HCT116 (cell line): ENCODE data around the gene VWA1. TPM values are rescaled to one million over a fixed set of nuclear protein-coding genes. Genes with fewer than 3 reads are reported as not detected.

ENCODE experiments used
- ATAC-seq: fragments of 200-7000 bp; cut with Tn5 transposase; 2 replicates; pipeline ENCODE4 v1.9.1; 2020; ENCODE audit warnings: mild to moderate bottlenecking, moderate library complexity
- BruUV-seq: library from RNA; stranded (reverse); fragments of 400-500 nt; replicated peaks from 2 replicates; lab custom pipeline; 2021; lab: Mats Ljungman, UMichigan
- CTCF ChIA-PET: fragments of 300-600 bp; sonication (Branson Sonifier 250); formaldehyde crosslinking; loops from one replicate; lab custom pipeline; 2021; ENCODE audit warnings: antibody characterized with exemption; lab: Charles Lee
- POLR2A ChIA-PET: fragments of 300-600, 350-600 bp; sonication (Branson Sonifier 250); formaldehyde crosslinking; loops from one replicate; lab custom pipeline; 2021; ENCODE audit warnings: antibody characterized with exemption; lab: Charles Lee
- RAD21 ChIA-PET, 2 experiments: fragments of 300-600 bp; sonication (Branson Sonifier 250); formaldehyde crosslinking; loops; one replicate each; lab custom pipeline; 2023; ENCODE audit warnings: low total read pairs in 2 of 2; ENCODE audit not compliant: uncharacterized antibody in 2 of 2, unreplicated experiment in 2 of 2, low non-redundant PET in 1 of 2; lab: Charles Lee
- DNase-seq: peaks from one replicate; pipeline ENCODE4 v3.0.0-alpha.2; 2010; ENCODE audit warnings: low read depth, low spot score
- H2AFZ ChIP-seq: fragments of 200-600 bp; shearing (Covaris generic), sonication (generic); 2 replicates; pipeline ENCODE4 v1.6.1; 2017; ENCODE audit warnings: low read depth, mixed run types, mixed read lengths, antibody characterized with exemption, low read length; ENCODE audit not compliant: poor library complexity, severe bottlenecking
- H3K27ac ChIP-seq: 2 replicates; pipeline ENCODE4 v1.5.1; 2012; ENCODE audit warnings: low read depth, low read length
- H3K27me3 ChIP-seq: fragments of 200-600 bp; sonication (generic); 2 replicates; pipeline ENCODE4 v1.6.1; 2016; ENCODE audit warnings: mixed run types, low read length, mixed read lengths; ENCODE audit not compliant: insufficient read depth
- H3K36me3 ChIP-seq, 2 experiments: fragments of 200-500 bp in 1 of 2; fragments of 200-600 bp in 1 of 2; sonication (Bioruptor generic) in 1 of 2; sonication (generic) in 1 of 2; 2 replicates each; pipeline versions ENCODE4 v1.5.1 to v1.6.1; 2014 to 2016; ENCODE audit warnings: low read length in 2 of 2, inconsistent platforms in 1 of 2, mixed read lengths in 1 of 2, mixed run types in 1 of 2; ENCODE audit not compliant: insufficient read depth in 2 of 2, control insufficient read depth in 1 of 2
- H3K4me1 ChIP-seq, 2 experiments: fragments of 200-600 bp in 1 of 2; sonication (generic) in 1 of 2; 2 replicates each; pipeline versions ENCODE4 v1.5.1 to v1.6.1; 2012 to 2017; ENCODE audit warnings: low read length in 2 of 2, inconsistent platforms in 1 of 2, mild to moderate bottlenecking in 1 of 2, mixed read lengths in 1 of 2, mixed run types in 1 of 2, moderate library complexity in 1 of 2; ENCODE audit not compliant: insufficient read depth in 2 of 2, control insufficient read depth in 1 of 2
- H3K4me2 ChIP-seq: fragments of 200-600 bp; sonication (generic); 2 replicates; pipeline ENCODE4 v1.6.1; 2017; ENCODE audit warnings: mixed run types, low read length, mixed read lengths
- H3K4me3 ChIP-seq, 2 experiments: fragments of 200-600 bp in 1 of 2; sonication (generic) in 1 of 2; replicated peaks in 1 of 2; 2 replicates each; pipeline ENCODE4 v1.5.1; 2011 to 2016; ENCODE audit warnings: low read length in 2 of 2, control low read depth in 1 of 2, low read depth in 1 of 2, mild to moderate bottlenecking in 1 of 2, mixed read lengths in 1 of 2, mixed run types in 1 of 2
- H3K79me2 ChIP-seq: fragments of 200-600 bp; sonication (generic); 2 replicates; pipeline ENCODE4 v1.6.1; 2017; ENCODE audit warnings: mild to moderate bottlenecking, mixed run types, low read length, moderate library complexity, mixed read lengths; ENCODE audit not compliant: insufficient read depth
- H3K9ac ChIP-seq: fragments of 200-600 bp; sonication (generic); 2 replicates; pipeline ENCODE4 v1.6.1; 2016; ENCODE audit warnings: low read length, mixed read lengths
- H3K9me2 ChIP-seq: fragments of 200-600 bp; sonication (generic), shearing (Covaris generic); 2 replicates; pipeline ENCODE4 v1.6.1; 2017; ENCODE audit warnings: mixed run types, mild to moderate bottlenecking, moderate library complexity; ENCODE audit not compliant: insufficient read depth
- H3K9me3 ChIP-seq, 2 experiments: fragments of 200-500 bp in 1 of 2; fragments of 200-600 bp in 1 of 2; sonication (Bioruptor generic) in 1 of 2; sonication (generic) in 1 of 2; 2 replicates each; pipeline ENCODE4 v1.6.1; 2014 to 2017; ENCODE audit warnings: low read length in 2 of 2, mixed read lengths in 2 of 2, inconsistent platforms in 1 of 2, low read depth in 1 of 2, mild to moderate bottlenecking in 1 of 2, mixed run types in 1 of 2, moderate library complexity in 1 of 2; ENCODE audit not compliant: control insufficient read depth in 1 of 2, insufficient read depth in 1 of 2
- H4K20me1 ChIP-seq: fragments of 200-600 bp; sonication (generic), shearing (Covaris generic); 2 replicates; pipeline ENCODE4 v1.6.1; 2017; ENCODE audit warnings: mixed run types, mild to moderate bottlenecking, moderate library complexity; ENCODE audit not compliant: insufficient read depth
- CBX3 ChIP-seq: IDR thresholded peaks from 2 replicates; pipeline ENCODE4 v1.6.1; 2012; ENCODE audit warnings: low read depth
- CEBPB ChIP-seq: IDR thresholded peaks from 2 replicates; pipeline ENCODE4 v1.6.1; 2012; ENCODE audit warnings: low read depth
- EGR1 ChIP-seq: IDR thresholded peaks from 2 replicates; pipeline ENCODE4 v1.6.1; 2012; ENCODE audit warnings: low read depth
- ELF1 ChIP-seq: IDR thresholded peaks from 2 replicates; pipeline ENCODE4 v1.6.1; 2012; ENCODE audit warnings: low read depth, borderline replicate concordance
- FOSL1 ChIP-seq: IDR thresholded peaks from 2 replicates; pipeline ENCODE4 v1.6.1; 2012; ENCODE audit warnings: low read depth
- POLR2A ChIP-seq: IDR thresholded peaks from 2 replicates; pipeline ENCODE4 v1.7.0; 2011; ENCODE audit warnings: borderline replicate concordance; ENCODE audit not compliant: insufficient read depth, insufficient read length; ENCODE audit errors: extremely low read depth
- POLR2AphosphoS5 ChIP-seq: IDR thresholded peaks from 2 replicates; pipeline ENCODE4 v1.6.1; 2011; ENCODE audit warnings: mild to moderate bottlenecking, low read depth, low read length, moderate library complexity
- SIN3A ChIP-seq: IDR thresholded peaks from 2 replicates; pipeline ENCODE4 v1.6.1; 2012; ENCODE audit warnings: low read depth
- SP1 ChIP-seq: IDR thresholded peaks from 2 replicates; pipeline ENCODE4 v1.6.1; 2012; ENCODE audit warnings: low read depth
- SRF ChIP-seq: IDR thresholded peaks from 2 replicates; pipeline ENCODE4 v1.6.1; 2012; ENCODE audit warnings: low read depth
- TCF7L2 ChIP-seq: IDR thresholded peaks from 2 replicates; pipeline ENCODE4 v1.7.0; 2011; ENCODE audit warnings: borderline replicate concordance, inconsistent platforms; ENCODE audit not compliant: insufficient read depth, insufficient read length; ENCODE audit errors: extremely low read depth
- YY1 ChIP-seq: IDR thresholded peaks from 2 replicates; pipeline ENCODE4 v1.6.1; 2011; ENCODE audit warnings: low read length, low read depth, moderate library complexity, mild to moderate bottlenecking; ENCODE audit not compliant: insufficient replicate concordance; ENCODE audit errors: extremely low read depth
- ZFX ChIP-seq: fragments of 450-650 bp; IDR thresholded peaks from 2 replicates; pipeline ENCODE4 v1.6.1; 2017
- intact Hi-C: fragments of 100-400 bp; cut with micrococcal nuclease; formaldehyde crosslinking; loops from 2 replicates; pipeline ENCODE4 v1.10.0; 2022
- total RNA-seq: library from RNA; stranded (reverse); gene quantifications from one replicate; pipeline ENCODE4 v1.2.1, GENCODE V29; 2021; ENCODE audit not compliant: unreplicated experiment
- TF ChIP-seq, protein P1 (sequence below): IDR thresholded peaks from 2 replicates; pipeline ENCODE4 v1.6.1; 2012
- TF ChIP-seq, protein P2 (sequence below): IDR thresholded peaks from 2 replicates; pipeline ENCODE4 v1.6.1; 2011; ENCODE audit warnings: mild to moderate bottlenecking, low read length, moderate library complexity; ENCODE audit not compliant: insufficient replicate concordance; ENCODE audit errors: extremely low read depth

Gene VWA1
- total RNA-seq, 1 experiment from 2014 or later, result 50.6 TPM

DNA sequence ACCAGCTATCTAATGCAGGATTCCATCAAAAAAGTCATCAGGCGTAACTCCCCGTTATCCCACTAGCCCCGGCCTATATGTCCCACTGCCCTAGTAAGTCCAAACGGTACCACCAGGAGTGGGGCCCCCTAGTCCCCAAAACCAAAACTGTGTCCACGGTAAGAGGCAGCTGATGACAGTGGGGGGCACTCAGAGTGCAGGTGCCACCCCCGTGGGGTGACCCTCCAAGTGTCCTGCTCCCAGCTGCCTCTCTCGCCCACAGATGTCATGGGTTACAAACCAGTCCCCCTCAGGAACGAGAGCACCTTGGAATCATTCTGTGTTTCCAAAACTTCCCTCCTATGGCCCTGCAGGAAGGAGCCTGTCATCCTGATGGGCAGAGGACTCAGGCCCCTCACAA lies 49.6 kb upstream of the VWA1 start:
- Histone ChIP-seq H4K20me1 (no peaks in the 10 kb centered on the region), H3K27me3 (no peaks in the 10 kb centered on the region), H3K79me2 (peaks cover 17% of the 10 kb centered on the region; the same call in 1 of the 2 replicates), H3K36me3 (peaks cover 38 to 47% of the 10 kb centered on the region in 2 experiments), H3K9me2 (no peaks in the 10 kb centered on the region), H3K9me3 (no peaks in the 10 kb centered on the region), H3K27ac (no peak overlapping the region), H3K4me1 (no peaks in the 10 kb centered on the region), H3K4me3 (no peak overlapping the region), H2AFZ (no peak overlapping the region), H3K9ac (no peak overlapping the region), H3K4me2 (no peak overlapping the region)
- intact Hi-C loops, result no loop called here
- ChIA-PET RAD21 (no interaction called here), POLR2A (no interaction called here), CTCF (no interaction called here)
- BruUV-seq, result no TSS peak
- no peak; the same call in 1 of the 2 replicates for ATAC-seq
- no peak for TF ChIP-seq EGR1
- TF ChIP-seq POLR2A, result no peak
- no peak for TF ChIP-seq CEBPB
- TF ChIP-seq FOSL1, result no peak
- TF ChIP-seq YY1, result no peak
- TF ChIP-seq TCF7L2, result no peak
- no peak for TF ChIP-seq ZFX
- no peak for TF ChIP-seq SIN3A
- no peak for TF ChIP-seq CBX3
- no peak for TF ChIP-seq POLR2AphosphoS5
- TF ChIP-seq ELF1, result no peak
- TF ChIP-seq SRF, result no peak
- TF ChIP-seq, protein P1, sequence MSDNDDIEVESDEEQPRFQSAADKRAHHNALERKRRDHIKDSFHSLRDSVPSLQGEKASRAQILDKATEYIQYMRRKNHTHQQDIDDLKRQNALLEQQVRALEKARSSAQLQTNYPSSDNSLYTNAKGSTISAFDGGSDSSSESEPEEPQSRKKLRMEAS, result no peak
- TF ChIP-seq, protein P2, sequence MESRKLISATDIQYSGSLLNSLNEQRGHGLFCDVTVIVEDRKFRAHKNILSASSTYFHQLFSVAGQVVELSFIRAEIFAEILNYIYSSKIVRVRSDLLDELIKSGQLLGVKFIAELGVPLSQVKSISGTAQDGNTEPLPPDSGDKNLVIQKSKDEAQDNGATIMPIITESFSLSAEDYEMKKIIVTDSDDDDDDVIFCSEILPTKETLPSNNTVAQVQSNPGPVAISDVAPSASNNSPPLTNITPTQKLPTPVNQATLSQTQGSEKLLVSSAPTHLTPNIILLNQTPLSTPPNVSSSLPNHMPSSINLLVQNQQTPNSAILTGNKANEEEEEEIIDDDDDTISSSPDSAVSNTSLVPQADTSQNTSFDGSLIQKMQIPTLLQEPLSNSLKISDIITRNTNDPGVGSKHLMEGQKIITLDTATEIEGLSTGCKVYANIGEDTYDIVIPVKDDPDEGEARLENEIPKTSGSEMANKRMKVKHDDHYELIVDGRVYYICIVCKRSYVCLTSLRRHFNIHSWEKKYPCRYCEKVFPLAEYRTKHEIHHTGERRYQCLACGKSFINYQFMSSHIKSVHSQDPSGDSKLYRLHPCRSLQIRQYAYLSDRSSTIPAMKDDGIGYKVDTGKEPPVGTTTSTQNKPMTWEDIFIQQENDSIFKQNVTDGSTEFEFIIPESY, result no peak
- TF ChIP-seq SP1, result no peak
- no peak for DNase-seq
